Measurements from ENCODE around the gene MOSMO. TPM values are rescaled to one million over a fixed set of nuclear protein-coding genes. Genes with fewer than 3 reads are reported as not detected.

The MOSMO gene
- total and polyA plus RNA-seq, 4 donors: 3.9 to 13.6 (median 4.5) TPM

GRCh38 chr16:21991621-21992020 is 16.3 kb upstream of the MOSMO start:
- Histone ChIP-seq H3K4me3 (ENCODE audit: low read depth in 1 of 3, low read length in 3 of 3) (no peak overlapping the region), H3K4me1 (ENCODE audit: control insufficient read depth in 4 of 4, insufficient read depth in 4 of 4, low read length in 3 of 4) (no peaks in the 10 kb centered on the region), H3K27ac (ENCODE audit: low read depth in 1 of 2, low read length in 2 of 2) (no peak overlapping the region), H3K9ac (ENCODE audit: low read depth in 1 of 2, low read length in 2 of 2) (no peak overlapping the region), H3K27me3 (ENCODE audit: control insufficient read depth in 4 of 4, insufficient read depth in 4 of 4, low read length in 3 of 4) (no peaks in the 10 kb centered on the region), H3K9me3 (ENCODE audit: control insufficient read depth in 4 of 4, low read length in 3 of 4) (no peaks in the 10 kb centered on the region), H3K36me3 (ENCODE audit: control insufficient read depth in 4 of 4, insufficient read depth in 3 of 4, low read depth in 1 of 4, low read length in 3 of 4) (no peaks in the 10 kb centered on the region)
- TF ChIP-seq RAD21 (IDR thresholded peaks at IDR 0.05) (no peak), RXRA (IDR thresholded peaks at IDR 0.05) (no peak), FOXA2 (IDR thresholded peaks at IDR 0.05) (no peak), HNF4A (conservative IDR thresholded peaks at IDR 0.05) (no peak), EGR1 (IDR thresholded peaks at IDR 0.05; ENCODE audit: low read depth in 2 of 2) (no peak), JUND (IDR thresholded peaks at IDR 0.05) (no peak), REST (IDR thresholded peaks at IDR 0.05) (no peak), FOXA1 (IDR thresholded peaks at IDR 0.05) (no peak), GABPA (IDR thresholded peaks at IDR 0.05 in 1 of 2, conservative IDR thresholded peaks at IDR 0.05 in 1 of 2) (no peak), NR2F2 (IDR thresholded peaks at IDR 0.05) (no peak), CTCF (IDR thresholded peaks at IDR 0.05; ENCODE audit: low read depth, low read length, missing input control) (no peak), SP1 (IDR thresholded peaks at IDR 0.05) (no peak), MAX (IDR thresholded peaks at IDR 0.05) (no peak)
- DNase-seq (ENCODE audit: low spot score): no peak
- 85% methylated on average over 6 of the region's 6 CpGs for WGBS

GRCh38 chr16:21994856-21995465 is 12.9 kb upstream of the MOSMO start:
- Histone ChIP-seq H3K36me3 (ENCODE audit: control insufficient read depth in 4 of 4, insufficient read depth in 3 of 4, low read depth in 1 of 4, low read length in 3 of 4) (no peaks in the 10 kb centered on the region), H3K4me1 (ENCODE audit: control insufficient read depth in 4 of 4, insufficient read depth in 4 of 4, low read length in 3 of 4) (no peaks in the 10 kb centered on the region), H3K9ac (ENCODE audit: low read depth in 1 of 2, low read length in 2 of 2) (no peak overlapping the region), H3K27ac (ENCODE audit: low read depth in 1 of 2, low read length in 2 of 2) (no peak overlapping the region), H3K27me3 (ENCODE audit: control insufficient read depth in 4 of 4, insufficient read depth in 4 of 4, low read length in 3 of 4) (no peaks in the 10 kb centered on the region), H3K9me3 (ENCODE audit: control insufficient read depth in 4 of 4, low read length in 3 of 4) (no peaks in the 10 kb centered on the region), H3K4me3 (ENCODE audit: low read depth in 1 of 3, low read length in 3 of 3) (no peak overlapping the region)
- TF ChIP-seq EGR1 (IDR thresholded peaks at IDR 0.05; ENCODE audit: low read depth in 2 of 2) (no peak), RXRA (IDR thresholded peaks at IDR 0.05) (no peak), HNF4G (IDR thresholded peaks at IDR 0.05) (no peak), NR2F2 (IDR thresholded peaks at IDR 0.05) (no peak), REST (IDR thresholded peaks at IDR 0.05) (no peak)
- 89% methylated on average over 13 of the region's 13 CpGs for WGBS
- DNase-seq (ENCODE audit: low spot score): no peak

All from liver (tissue), 9 donors.